ENCODE measurements around the gene INPP5A. TPM values are rescaled to one million over a fixed set of nuclear protein-coding genes. Genes with fewer than 3 reads are reported as not detected.

The INPP5A gene
- total and polyA plus RNA-seq, 9 of the 15 experiments (the other 6 are each of a cell fraction or from before 2014, with no cell fraction given): 0.66 to 11.6 (median 7.7) TPM

GRCh38 chr10:132571650-132572544 lies 34.3 kb downstream of the INPP5A start (continued):
- peak; percentile 97 for TF ChIP-seq ATF3 (IDR thresholded peaks at IDR 0.05)
- TF ChIP-seq ATF3 (CRISPR knock-in tag; conservative IDR thresholded peaks at IDR 0.05): peak; percentile 98
- TF ChIP-seq VEZF1 (CRISPR knock-in tag; IDR thresholded peaks at IDR 0.05): peak; percentile 31; the same call in 1 of the 2 replicates
- no peak for TF ChIP-seq MXI1 (IDR thresholded peaks at IDR 0.05; ENCODE audit: low read depth, low read length)
- peak; percentile 47; the same call in 1 of the 2 replicates for TF ChIP-seq HDGF (IDR thresholded peaks at IDR 0.05)
- no peak for TF ChIP-seq SRSF9 (IDR thresholded peaks at IDR 0.05; ENCODE audit: borderline replicate concordance, low read depth, low read length)
- peak; percentile 45 to 54; a peak in 3 of 4 replicates for TF ChIP-seq TRIM24 (IDR thresholded peaks at IDR 0.05)
- TF ChIP-seq ZBTB33 (CRISPR knock-in tag; IDR thresholded peaks at IDR 0.05): peak; percentile 73
- TF ChIP-seq NCOA4 (IDR thresholded peaks at IDR 0.05; ENCODE audit: partially characterized antibody): no peak
- 0 out of 2 replicates have a peak, but pooled peaks have one; percentile 22 for TF ChIP-seq MTA2 (IDR thresholded peaks at IDR 0.05; ENCODE audit: low read depth)
- TF ChIP-seq PRPF4 (IDR thresholded peaks at IDR 0.05; ENCODE audit: insufficient read depth, low read depth, low read length, poor library complexity, severe bottlenecking): no peak
- TF ChIP-seq JUNB (CRISPR knock-in tag; conservative IDR thresholded peaks at IDR 0.05): 0 out of 2 replicates have a peak, but pooled peaks have one; percentile 50
- TF ChIP-seq ZNF584 (CRISPR knock-in tag; IDR thresholded peaks at IDR 0.05; ENCODE audit: low read depth): no peak
- no peak; the same call in 1 of the 2 replicates for TF ChIP-seq MYNN (IDR thresholded peaks at IDR 0.05)
- TF ChIP-seq MYNN (CRISPR knock-in tag; IDR thresholded peaks at IDR 0.05): no peak
- TF ChIP-seq MYBL2 (IDR thresholded peaks at IDR 0.05; ENCODE audit: low read depth): no peak
- no peak for TF ChIP-seq MYBL2 (CRISPR knock-in tag; IDR thresholded peaks at IDR 0.05; ENCODE audit: borderline replicate concordance)
- peak; percentile 63; the same call in 1 of the 2 replicates for TF ChIP-seq TARDBP (IDR thresholded peaks at IDR 0.05)
- TF ChIP-seq ATF7 (IDR thresholded peaks at IDR 0.05): peak; percentile 72

All from K562 (cell line).